Neural cell (in vitro differentiated cells): Measurements from ENCODE around the gene RAD50.

Experiments used
- CTCF ChIP-seq: fragments of 450-650 bp; IDR thresholded peaks from 2 replicates; pipeline ENCODE4 v1.5.1; 2014; ENCODE audit warnings: antibody characterized with exemption, mild to moderate bottlenecking, moderate library complexity; ENCODE audit not compliant: poor library complexity, severe bottlenecking
- EP300 ChIP-seq: fragments of 450-650 bp; conservative IDR thresholded peaks from 2 replicates; pipeline ENCODE4 v1.6.1; 2014; ENCODE audit warnings: antibody characterized with exemption, mild to moderate bottlenecking, moderate library complexity; ENCODE audit not compliant: poor library complexity, severe bottlenecking
- SMC3 ChIP-seq: fragments of 450-650 bp; conservative IDR thresholded peaks from 2 replicates; pipeline ENCODE4 v1.6.1; 2014; ENCODE audit warnings: antibody characterized with exemption, mild to moderate bottlenecking, moderate library complexity; ENCODE audit not compliant: poor library complexity
- TF ChIP-seq, protein P1 (sequence below): IDR thresholded peaks from 2 replicates; pipeline ENCODE4 v1.6.1; 2012; ENCODE audit warnings: borderline replicate concordance

GRCh38 chr5:132662004-132662401, 105.2 kb downstream of the RAD50 start:
- TF ChIP-seq, protein P1, sequence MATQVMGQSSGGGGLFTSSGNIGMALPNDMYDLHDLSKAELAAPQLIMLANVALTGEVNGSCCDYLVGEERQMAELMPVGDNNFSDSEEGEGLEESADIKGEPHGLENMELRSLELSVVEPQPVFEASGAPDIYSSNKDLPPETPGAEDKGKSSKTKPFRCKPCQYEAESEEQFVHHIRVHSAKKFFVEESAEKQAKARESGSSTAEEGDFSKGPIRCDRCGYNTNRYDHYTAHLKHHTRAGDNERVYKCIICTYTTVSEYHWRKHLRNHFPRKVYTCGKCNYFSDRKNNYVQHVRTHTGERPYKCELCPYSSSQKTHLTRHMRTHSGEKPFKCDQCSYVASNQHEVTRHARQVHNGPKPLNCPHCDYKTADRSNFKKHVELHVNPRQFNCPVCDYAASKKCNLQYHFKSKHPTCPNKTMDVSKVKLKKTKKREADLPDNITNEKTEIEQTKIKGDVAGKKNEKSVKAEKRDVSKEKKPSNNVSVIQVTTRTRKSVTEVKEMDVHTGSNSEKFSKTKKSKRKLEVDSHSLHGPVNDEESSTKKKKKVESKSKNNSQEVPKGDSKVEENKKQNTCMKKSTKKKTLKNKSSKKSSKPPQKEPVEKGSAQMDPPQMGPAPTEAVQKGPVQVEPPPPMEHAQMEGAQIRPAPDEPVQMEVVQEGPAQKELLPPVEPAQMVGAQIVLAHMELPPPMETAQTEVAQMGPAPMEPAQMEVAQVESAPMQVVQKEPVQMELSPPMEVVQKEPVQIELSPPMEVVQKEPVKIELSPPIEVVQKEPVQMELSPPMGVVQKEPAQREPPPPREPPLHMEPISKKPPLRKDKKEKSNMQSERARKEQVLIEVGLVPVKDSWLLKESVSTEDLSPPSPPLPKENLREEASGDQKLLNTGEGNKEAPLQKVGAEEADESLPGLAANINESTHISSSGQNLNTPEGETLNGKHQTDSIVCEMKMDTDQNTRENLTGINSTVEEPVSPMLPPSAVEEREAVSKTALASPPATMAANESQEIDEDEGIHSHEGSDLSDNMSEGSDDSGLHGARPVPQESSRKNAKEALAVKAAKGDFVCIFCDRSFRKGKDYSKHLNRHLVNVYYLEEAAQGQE: no peak
- TF ChIP-seq CTCF (no peak), SMC3 (no peak), EP300 (no peak)
